Rectal smooth muscle tissue (tissue), 1 donor: Measurements from ENCODE around the gene PRXL2B.
"Not testable (repeated sequence)": the region's sequence is repeated elsewhere in the genome, so short reads cannot be mapped to it uniquely, and the experiment has no call there.

Experiments used
- H3K27ac ChIP-seq: one replicate; pipeline ENCODE4 v1.7.0; 2013; ENCODE audit warnings: low read depth, low read length, inconsistent platforms
- H3K27me3 ChIP-seq: one replicate; pipeline ENCODE4 v1.7.0; 2013; ENCODE audit warnings: low read length; ENCODE audit not compliant: control insufficient read depth, insufficient read depth
- H3K36me3 ChIP-seq: one replicate; pipeline ENCODE4 v1.7.0; 2013; ENCODE audit warnings: low read length; ENCODE audit not compliant: control insufficient read depth, insufficient read depth
- H3K4me1 ChIP-seq: one replicate; pipeline ENCODE4 v1.7.0; 2013; ENCODE audit warnings: low read length; ENCODE audit not compliant: control insufficient read depth, insufficient read depth
- H3K4me3 ChIP-seq: one replicate; pipeline ENCODE4 v1.7.0; 2013; ENCODE audit warnings: low read length
- H3K9ac ChIP-seq: one replicate; pipeline ENCODE4 v1.7.0; 2013; ENCODE audit warnings: low read length

The PRXL2B gene

GRCh38 chr1:2545754-2546514 lies 40.6 kb upstream of the PRXL2B start:
- peaks cover 8% of the 10 kb centered on the region for H3K27me3 ChIP-seq
- H3K9ac ChIP-seq: no peak overlapping the region
- H3K4me3 ChIP-seq: peak overlapping the region; percentile 70

DNA sequence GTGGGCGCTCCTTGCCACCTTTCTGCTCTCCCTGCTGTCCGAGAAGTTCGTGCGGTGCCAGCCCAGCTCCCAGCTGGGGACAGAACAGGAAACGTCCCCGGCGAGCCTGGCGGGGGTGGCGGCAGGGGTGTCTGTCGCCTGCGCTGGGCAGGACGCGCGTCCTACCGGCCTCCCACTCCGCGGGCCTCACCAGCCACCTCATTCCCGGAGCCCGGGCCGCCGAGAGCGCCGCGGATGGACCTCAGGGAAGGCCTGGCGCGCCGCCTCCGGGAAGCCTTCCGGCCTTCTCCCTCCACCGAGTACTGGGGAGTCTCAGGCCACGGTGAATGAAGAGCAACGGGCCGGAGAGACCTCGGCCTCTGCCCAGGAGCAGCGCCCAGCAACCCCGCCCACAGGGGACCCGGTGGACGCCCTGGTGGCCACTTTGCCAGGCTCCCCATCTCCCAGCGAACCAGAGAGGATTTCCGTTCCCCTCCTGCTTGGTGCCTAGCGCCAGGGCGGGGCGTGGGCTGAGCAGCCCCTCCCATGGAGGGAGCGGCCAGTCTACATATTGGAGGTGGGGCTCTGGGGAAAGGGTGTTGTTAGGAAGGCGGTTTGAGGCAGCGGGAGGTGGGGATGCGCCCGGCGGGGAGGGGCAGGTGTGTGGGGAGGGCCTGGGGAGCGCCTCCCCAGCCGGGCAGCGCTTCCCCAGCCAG lies 39.9 kb upstream of the PRXL2B start:
- H3K4me3 ChIP-seq: peak overlapping the region; percentile 70
- peak overlapping the region; percentile 56 for H3K9ac ChIP-seq
- H3K27ac ChIP-seq: peak overlapping the region; percentile 32
- peaks cover 4% of the 10 kb centered on the region for H3K4me1 ChIP-seq
- no peaks in the 10 kb centered on the region for H3K36me3 ChIP-seq
- H3K27me3 ChIP-seq: peaks cover 6% of the 10 kb centered on the region

More at GRCh38 chr1:2545754-2546514, 40.6 kb upstream of the PRXL2B start:
- Histone ChIP-seq H3K4me1 (peaks cover 4% of the 10 kb centered on the region), H3K27ac (peak overlapping the region; percentile 32), H3K36me3 (no peaks in the 10 kb centered on the region)

GRCh38 chr1:2547210-2548067 lies 39.1 kb upstream of the PRXL2B start:
- H3K4me3 ChIP-seq: peak overlapping the region; percentile 70
- peaks cover 3% of the 10 kb centered on the region for H3K27me3 ChIP-seq
- peak overlapping the region; percentile 25 for H3K27ac ChIP-seq
- H3K9ac ChIP-seq: peak overlapping the region; percentile 40
- no peaks in the 10 kb centered on the region for H3K36me3 ChIP-seq
- H3K4me1 ChIP-seq: peaks cover 4% of the 10 kb centered on the region

DNA sequence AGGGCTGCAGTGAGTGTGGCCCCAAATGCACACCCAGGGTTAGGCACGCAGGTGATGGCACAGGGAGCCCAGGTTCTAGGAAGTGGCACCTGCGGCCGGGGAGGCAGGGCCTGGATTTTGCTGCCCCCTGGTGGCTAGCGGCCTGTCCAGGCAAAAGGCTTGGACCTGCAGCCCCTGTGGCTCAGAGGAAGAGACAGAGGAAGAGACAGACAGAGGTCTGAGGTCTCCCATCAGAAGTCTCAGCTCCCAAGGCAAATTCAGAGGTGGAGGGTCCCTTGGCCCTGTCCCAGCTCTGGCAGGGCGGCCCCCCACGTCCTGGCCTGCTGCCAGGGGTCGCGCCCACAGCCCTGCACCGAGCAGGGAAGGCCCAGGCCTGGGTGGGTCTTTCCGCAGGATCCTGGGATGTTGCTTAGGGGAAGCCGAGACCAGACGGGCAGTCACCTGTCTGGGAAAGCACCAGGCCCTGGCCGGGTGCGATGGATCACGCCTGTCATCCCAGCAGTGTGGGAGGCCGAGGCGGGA lies 38.4 kb upstream of the PRXL2B start:
- peaks cover 4% of the 10 kb centered on the region for H3K4me1 ChIP-seq

GRCh38 chr1:2549367-2550029 lies 37.1 kb upstream of the PRXL2B start:
- H3K4me1 ChIP-seq, H3K27me3 ChIP-seq, H3K36me3 ChIP-seq: not testable (repeated sequence)
- Histone ChIP-seq H3K4me3 (peak overlapping the region; percentile 57), H3K9ac (peak overlapping the region; percentile 32), H3K27ac (peak overlapping the region; percentile 84)

More for the DNA sequence above, 38.4 kb upstream of the PRXL2B start:
- Histone ChIP-seq H3K4me3 (peak overlapping the region; percentile 70), H3K27ac (peak overlapping the region; percentile 25), H3K9ac (no peak overlapping the region), H3K27me3 (peaks cover 3% of the 10 kb centered on the region), H3K36me3 (no peaks in the 10 kb centered on the region)

GRCh38 chr1:2550309-2550861 lies 36.2 kb upstream of the PRXL2B start:
- not testable (repeated sequence) for H3K9ac ChIP-seq, H3K27ac ChIP-seq, H3K4me1 ChIP-seq

GRCh38 chr1:2551544-2551943 lies 35.0 kb upstream of the PRXL2B start:
- H3K36me3 ChIP-seq, H3K4me1 ChIP-seq, H3K9ac ChIP-seq, H3K27me3 ChIP-seq, H3K27ac ChIP-seq, H3K4me3 ChIP-seq: not testable (repeated sequence)

More at GRCh38 chr1:2550309-2550861, 36.2 kb upstream of the PRXL2B start:
- not testable (repeated sequence) for H3K4me3 ChIP-seq, H3K36me3 ChIP-seq, H3K27me3 ChIP-seq

DNA sequence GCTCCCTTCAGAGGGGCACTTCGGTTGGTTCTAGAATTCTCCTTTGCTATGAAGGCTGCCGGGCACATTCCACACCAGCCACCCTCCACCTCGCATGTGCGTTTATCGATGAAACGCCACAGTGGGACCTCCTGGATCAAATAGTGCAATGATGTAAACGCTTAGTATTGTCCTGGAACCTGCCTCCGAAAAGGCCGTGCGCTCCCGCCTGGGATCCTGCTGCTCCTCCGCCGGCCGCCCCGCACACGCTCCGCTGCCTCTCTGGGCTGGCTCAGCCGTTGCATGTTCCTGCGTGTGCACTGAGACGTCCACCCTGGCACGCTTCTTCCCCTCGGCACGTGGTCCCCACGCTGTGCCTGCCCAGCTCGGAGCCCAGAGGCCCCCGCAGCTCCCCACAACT lies 34.4 kb upstream of the PRXL2B start:
- no peak overlapping the region for H3K27ac ChIP-seq
- H3K36me3 ChIP-seq: no peaks in the 10 kb centered on the region
- H3K27me3 ChIP-seq: no peaks in the 10 kb centered on the region
- H3K4me1 ChIP-seq: peaks cover 7% of the 10 kb centered on the region
- no peak overlapping the region for H3K4me3 ChIP-seq
- H3K9ac ChIP-seq: no peak overlapping the region

DNA sequence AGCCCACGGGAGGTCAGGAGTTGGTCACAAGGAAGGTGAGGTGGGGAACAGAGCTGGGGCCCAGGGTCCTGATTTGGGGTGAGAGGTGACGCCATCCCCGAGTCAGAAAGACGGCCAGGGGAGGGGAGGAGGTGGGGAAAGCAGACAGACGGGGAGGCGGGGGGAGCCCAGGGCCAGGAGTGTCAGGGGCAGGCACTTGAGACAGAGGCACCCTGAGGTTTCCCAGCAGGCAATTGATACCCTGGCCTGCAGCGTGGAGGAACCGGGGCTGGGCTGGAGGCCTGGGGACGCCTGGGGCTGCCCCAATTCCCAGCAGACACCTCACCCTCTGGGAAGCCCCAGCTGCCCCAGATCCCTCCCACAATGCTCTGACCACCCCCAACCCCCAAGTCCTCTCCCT lies 33.5 kb upstream of the PRXL2B start:
- H3K4me1 ChIP-seq: peaks cover 11% of the 10 kb centered on the region
- H3K9ac ChIP-seq, H3K36me3 ChIP-seq, H3K27ac ChIP-seq, H3K27me3 ChIP-seq, H3K4me3 ChIP-seq: not testable (repeated sequence)

DNA sequence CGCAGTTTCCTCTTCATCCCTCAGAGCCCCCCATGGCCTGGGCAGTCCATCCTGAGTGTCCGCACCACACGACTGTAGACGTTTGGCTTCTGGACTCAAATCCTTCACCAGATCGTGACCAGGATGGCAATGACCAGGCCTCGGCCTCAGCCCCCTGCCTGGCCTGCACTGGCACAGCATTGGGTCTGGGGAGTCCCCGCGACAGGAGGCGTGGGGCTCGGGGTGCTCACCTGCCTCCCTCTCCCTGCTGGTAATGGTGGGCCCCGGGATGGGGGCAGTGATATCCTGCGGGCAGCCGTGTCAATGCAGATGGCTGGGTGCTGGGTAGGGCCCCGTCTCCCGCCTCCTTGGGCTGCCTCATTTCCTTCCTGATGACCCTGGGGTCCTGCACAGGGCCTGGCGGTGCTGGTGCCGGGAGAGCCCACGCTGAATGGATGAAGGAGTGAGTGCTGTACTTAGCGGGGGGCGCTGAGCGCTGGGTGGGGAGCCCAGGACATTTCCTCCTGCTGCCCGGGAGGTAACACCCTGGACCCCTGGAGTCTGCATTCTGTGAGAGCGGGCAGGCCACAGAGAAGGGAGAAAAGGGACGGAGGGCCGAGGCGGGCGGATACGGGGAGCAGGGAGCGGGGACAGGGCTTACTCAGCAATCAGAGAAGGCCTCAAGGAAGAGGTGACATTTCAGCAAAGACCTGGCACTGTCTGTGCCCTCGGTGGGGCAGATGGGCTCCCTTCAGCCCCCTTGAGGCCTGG lies 32.5 kb upstream of the PRXL2B start:
- Histone ChIP-seq H3K27ac (no peak overlapping the region), H3K36me3 (peaks cover 4% of the 10 kb centered on the region), H3K9ac (no peak overlapping the region), H3K4me3 (no peak overlapping the region), H3K27me3 (no peaks in the 10 kb centered on the region), H3K4me1 (peaks cover 9% of the 10 kb centered on the region)
